GM23338 (cell line): ENCODE data around the gene VPS8. TPM values are rescaled to one million over a fixed set of nuclear protein-coding genes. Genes with fewer than 3 reads are reported as not detected.

Source experiments
- ATAC-seq: fragments of 200-7000 bp; cut with Tn5 transposase; 3 replicates; pipeline ENCODE4 v1.9.1; 2020
- DNase-seq: peaks from one replicate; pipeline ENCODE4 v3.0.0-alpha.2; 2015; ENCODE audit warnings: low spot score
- H2AFZ ChIP-seq: fragments of 200-600 bp; sonication (generic); 2 replicates; pipeline ENCODE4 v1.8.0; 2016; ENCODE audit warnings: antibody characterized with exemption, mild to moderate bottlenecking, moderate library complexity
- H3F3A ChIP-seq: fragments of 200-600 bp; sonication (generic); replicated peaks from 2 replicates; pipeline ENCODE4 v1.8.0; 2017; ENCODE audit warnings: antibody characterized with exemption, mixed run types, low read depth
- H3K27ac ChIP-seq: fragments of 200-600 bp; sonication (generic); 2 replicates; pipeline ENCODE4 v1.6.1; 2016; ENCODE audit warnings: low read depth
- H3K27me3 ChIP-seq: fragments of 200-600 bp; sonication (generic); 2 replicates; pipeline ENCODE4 v1.8.0; 2016; ENCODE audit warnings: mild to moderate bottlenecking, mixed run types, moderate library complexity; ENCODE audit not compliant: insufficient read depth
- H3K36me3 ChIP-seq: fragments of 200-600 bp; sonication (generic); 2 replicates; pipeline ENCODE4 v1.8.0; 2016; ENCODE audit warnings: mild to moderate bottlenecking; ENCODE audit not compliant: insufficient read depth
- H3K4me1 ChIP-seq: fragments of 200-600 bp; sonication (generic); 2 replicates; pipeline ENCODE4 v1.8.0; 2016; ENCODE audit warnings: mild to moderate bottlenecking, moderate library complexity; ENCODE audit not compliant: insufficient read depth
- H3K4me2 ChIP-seq: fragments of 200-600 bp; sonication (generic); 2 replicates; pipeline ENCODE4 v1.7.1; 2017; ENCODE audit warnings: mixed run types
- H3K4me3 ChIP-seq: fragments of 200-600 bp; sonication (generic); 2 replicates; pipeline ENCODE4 v1.6.1; 2016; ENCODE audit warnings: mixed run types
- H3K79me2 ChIP-seq: fragments of 200-600 bp; sonication (generic); replicated peaks from 2 replicates; pipeline ENCODE4 v1.8.0; 2017; ENCODE audit warnings: mild to moderate bottlenecking; ENCODE audit not compliant: insufficient read depth
- H3K9me2 ChIP-seq: fragments of 200-600 bp; sonication (generic); 2 replicates; pipeline ENCODE4 v1.8.0; 2017; ENCODE audit not compliant: insufficient read depth
- H4K20me1 ChIP-seq: fragments of 200-600 bp; sonication (generic); replicated peaks from 2 replicates; pipeline ENCODE4 v1.8.0; 2017; ENCODE audit warnings: mild to moderate bottlenecking; ENCODE audit not compliant: insufficient read depth
- H3K27ac Mint-ChIP-seq: 2 replicates; pipeline ENCODE4 v1.8.0; 2020; ENCODE audit warnings: inconsistent platforms, mild to moderate bottlenecking, moderate library complexity, mixed read lengths
- H3K27me3 Mint-ChIP-seq: 3 replicates; pipeline ENCODE4 v1.8.0; 2022; ENCODE audit warnings: low read depth, mild to moderate bottlenecking, moderate library complexity, mixed read lengths, inconsistent platforms; ENCODE audit not compliant: insufficient read depth, poor library complexity
- H3K36me3 Mint-ChIP-seq: 3 replicates; pipeline ENCODE4 v1.8.0; 2021; ENCODE audit warnings: low read depth, mild to moderate bottlenecking, inconsistent platforms, moderate library complexity, mixed read lengths
- H3K4me1 Mint-ChIP-seq: 3 replicates; pipeline ENCODE4 v1.8.0; 2020; ENCODE audit warnings: mild to moderate bottlenecking, inconsistent platforms, mixed read lengths
- H3K4me3 Mint-ChIP-seq: 3 replicates; pipeline ENCODE4 v1.8.0; 2021; ENCODE audit warnings: moderate library complexity, mild to moderate bottlenecking, inconsistent platforms, mixed read lengths
- H3K9me3 Mint-ChIP-seq: 3 replicates; pipeline ENCODE4 v1.8.0; 2020; ENCODE audit warnings: moderate library complexity, mild to moderate bottlenecking, inconsistent platforms, mixed read lengths
- CREB1 ChIP-seq: fragments of 250-450 bp; sonication (Bioruptor Pico); IDR thresholded peaks from 2 replicates; pipeline ENCODE4 v1.5.0; 2020; ENCODE audit warnings: low read depth, mild to moderate bottlenecking, moderate library complexity
- EZH2 ChIP-seq: fragments of 200-600 bp; sonication (generic); IDR thresholded peaks from one replicate; pipeline ENCODE4 v1.8.0; 2017; ENCODE audit warnings: antibody characterized with exemption, mild to moderate bottlenecking, low read depth; ENCODE audit not compliant: unreplicated experiment
- EZH2phosphoT487 ChIP-seq: fragments of 200-600 bp; sonication (generic); IDR thresholded peaks from one replicate; pipeline ENCODE4 v1.8.1; 2018; ENCODE audit warnings: antibody characterized with exemption; ENCODE audit not compliant: unreplicated experiment
- POLR2AphosphoS5 ChIP-seq: IDR thresholded peaks from 2 replicates; pipeline ENCODE4 v1.6.1; 2016; ENCODE audit warnings: antibody characterized with exemption, low read depth
- ZNF114 ChIP-seq: fragments of 250-450 bp; sonication (Bioruptor Pico); IDR thresholded peaks from 2 replicates; pipeline ENCODE4 v1.5.0; 2020; ENCODE audit warnings: mild to moderate bottlenecking, moderate library complexity
- ZNF331 ChIP-seq: fragments of 250-450 bp; sonication (Bioruptor Pico); IDR thresholded peaks from 2 replicates; pipeline ENCODE4 v1.5.0; 2020; ENCODE audit warnings: low read depth, mild to moderate bottlenecking, moderate library complexity
- polyA plus RNA-seq: library from polyadenylated mRNA; unstranded; fragments of >200 nt; fragmentation: Nextera tagmentation; extraction: Ambion mirVana; gene quantifications from 2 replicates; pipeline ENCODE4 v1.2.1, GENCODE V29; 2016
- total RNA-seq: library from RNA; depleted of rRNA; stranded (reverse); fragments of >200 nt; shearing (Covaris generic); gene quantifications from 2 replicates; pipeline ENCODE4 v1.2.3, GENCODE V29; 2014
- TF ChIP-seq, protein P1 (sequence below): IDR thresholded peaks from 2 replicates; pipeline ENCODE4 v1.6.1; 2016; ENCODE audit warnings: antibody characterized with exemption
- TF ChIP-seq, protein P2 (sequence below), 2 experiments: fragments of 200-600 bp in 1 of 2; sonication (generic) in 1 of 2; conservative IDR thresholded peaks; 2 replicates each; pipeline versions ENCODE4 v1.5.1 to v1.6.1; 2016 to 2017; ENCODE audit warnings: antibody characterized with exemption in 2 of 2, low read depth in 2 of 2, mild to moderate bottlenecking in 2 of 2, moderate library complexity in 1 of 2
- TF ChIP-seq, protein P3 (sequence below): fragments of 250-450 bp; sonication (Bioruptor Pico); IDR thresholded peaks from 2 replicates; pipeline ENCODE4 v1.5.0; 2020; ENCODE audit warnings: mild to moderate bottlenecking, moderate library complexity
- TF ChIP-seq, protein P4 (sequence below): IDR thresholded peaks from one replicate; pipeline ENCODE4 v1.6.1; 2018; ENCODE audit warnings: antibody characterized with exemption; ENCODE audit not compliant: unreplicated experiment

VPS8 gene
- total and polyA plus RNA-seq, 2 experiments from 2014 or later, result 17.3 to 45.5 TPM

DNA sequence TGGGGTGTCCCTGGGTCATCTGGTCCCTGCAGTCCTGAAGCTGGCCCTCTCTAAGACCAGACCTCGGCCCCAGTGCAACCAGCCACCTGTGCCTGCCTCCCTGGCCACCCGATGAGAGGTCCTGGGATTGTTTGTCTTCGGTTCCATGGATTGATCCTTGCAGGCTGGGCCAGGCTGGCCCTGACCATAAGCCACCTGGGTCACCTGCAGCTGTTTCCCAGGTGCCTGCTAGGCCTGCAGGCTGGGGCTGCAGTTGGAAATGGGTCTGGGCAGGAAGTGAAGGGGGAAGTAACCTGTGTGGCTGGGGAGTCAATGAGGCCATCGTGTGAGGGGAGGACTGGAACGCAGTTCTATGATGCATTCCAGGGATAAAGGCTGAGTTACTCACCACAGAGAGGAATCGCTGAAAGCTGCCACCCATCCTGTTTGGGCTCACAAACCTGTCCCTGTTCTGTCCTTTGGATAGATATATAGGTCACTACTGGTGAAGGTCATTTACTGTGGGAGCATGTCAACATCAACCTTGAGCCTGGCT is 30.9 kb upstream of the VPS8 start:
- no peaks in the 10 kb centered on the region for H3K36me3 Mint-ChIP-seq
- DNase-seq (no peak), ATAC-seq (no peak)
- no peaks in the 10 kb centered on the region for H3K27me3 ChIP-seq
- H2AFZ ChIP-seq, result no peak overlapping the region
- H3K4me3 Mint-ChIP-seq, result no peak overlapping the region
- H4K20me1 ChIP-seq, result no peaks in the 10 kb centered on the region
- peaks cover 22% of the 10 kb centered on the region for H3K27me3 Mint-ChIP-seq
- H3K4me2 ChIP-seq, result no peak overlapping the region
- H3K9me2 ChIP-seq, result no peaks in the 10 kb centered on the region
- no peak overlapping the region for H3K27ac ChIP-seq
- H3F3A ChIP-seq, result no peaks in the 10 kb centered on the region
- peaks cover 17% of the 10 kb centered on the region for H3K4me1 ChIP-seq
- no peaks in the 10 kb centered on the region for H3K36me3 ChIP-seq
- H3K4me1 Mint-ChIP-seq, result peaks cover 50% of the 10 kb centered on the region
- no peak overlapping the region for H3K4me3 ChIP-seq
- H3K9me3 Mint-ChIP-seq, result no peaks in the 10 kb centered on the region
- H3K79me2 ChIP-seq, result no peaks in the 10 kb centered on the region
- no peak overlapping the region for H3K27ac Mint-ChIP-seq
- TF ChIP-seq, protein P1, sequence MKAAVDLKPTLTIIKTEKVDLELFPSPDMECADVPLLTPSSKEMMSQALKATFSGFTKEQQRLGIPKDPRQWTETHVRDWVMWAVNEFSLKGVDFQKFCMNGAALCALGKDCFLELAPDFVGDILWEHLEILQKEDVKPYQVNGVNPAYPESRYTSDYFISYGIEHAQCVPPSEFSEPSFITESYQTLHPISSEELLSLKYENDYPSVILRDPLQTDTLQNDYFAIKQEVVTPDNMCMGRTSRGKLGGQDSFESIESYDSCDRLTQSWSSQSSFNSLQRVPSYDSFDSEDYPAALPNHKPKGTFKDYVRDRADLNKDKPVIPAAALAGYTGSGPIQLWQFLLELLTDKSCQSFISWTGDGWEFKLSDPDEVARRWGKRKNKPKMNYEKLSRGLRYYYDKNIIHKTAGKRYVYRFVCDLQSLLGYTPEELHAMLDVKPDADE, result no peak
- TF ChIP-seq ZNF114 (no peak), EZH2phosphoT487 (no peak), POLR2AphosphoS5 (no peak), EZH2 (no peak), ZNF331 (CRISPR knock-in tag) (no peak), CREB1 (no peak)
- TF ChIP-seq, protein P2, sequence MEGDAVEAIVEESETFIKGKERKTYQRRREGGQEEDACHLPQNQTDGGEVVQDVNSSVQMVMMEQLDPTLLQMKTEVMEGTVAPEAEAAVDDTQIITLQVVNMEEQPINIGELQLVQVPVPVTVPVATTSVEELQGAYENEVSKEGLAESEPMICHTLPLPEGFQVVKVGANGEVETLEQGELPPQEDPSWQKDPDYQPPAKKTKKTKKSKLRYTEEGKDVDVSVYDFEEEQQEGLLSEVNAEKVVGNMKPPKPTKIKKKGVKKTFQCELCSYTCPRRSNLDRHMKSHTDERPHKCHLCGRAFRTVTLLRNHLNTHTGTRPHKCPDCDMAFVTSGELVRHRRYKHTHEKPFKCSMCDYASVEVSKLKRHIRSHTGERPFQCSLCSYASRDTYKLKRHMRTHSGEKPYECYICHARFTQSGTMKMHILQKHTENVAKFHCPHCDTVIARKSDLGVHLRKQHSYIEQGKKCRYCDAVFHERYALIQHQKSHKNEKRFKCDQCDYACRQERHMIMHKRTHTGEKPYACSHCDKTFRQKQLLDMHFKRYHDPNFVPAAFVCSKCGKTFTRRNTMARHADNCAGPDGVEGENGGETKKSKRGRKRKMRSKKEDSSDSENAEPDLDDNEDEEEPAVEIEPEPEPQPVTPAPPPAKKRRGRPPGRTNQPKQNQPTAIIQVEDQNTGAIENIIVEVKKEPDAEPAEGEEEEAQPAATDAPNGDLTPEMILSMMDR (conservative IDR thresholded peaks at IDR 0.05; ENCODE audit: low read depth in 2 of 2), result no peak
- TF ChIP-seq, protein P3, sequence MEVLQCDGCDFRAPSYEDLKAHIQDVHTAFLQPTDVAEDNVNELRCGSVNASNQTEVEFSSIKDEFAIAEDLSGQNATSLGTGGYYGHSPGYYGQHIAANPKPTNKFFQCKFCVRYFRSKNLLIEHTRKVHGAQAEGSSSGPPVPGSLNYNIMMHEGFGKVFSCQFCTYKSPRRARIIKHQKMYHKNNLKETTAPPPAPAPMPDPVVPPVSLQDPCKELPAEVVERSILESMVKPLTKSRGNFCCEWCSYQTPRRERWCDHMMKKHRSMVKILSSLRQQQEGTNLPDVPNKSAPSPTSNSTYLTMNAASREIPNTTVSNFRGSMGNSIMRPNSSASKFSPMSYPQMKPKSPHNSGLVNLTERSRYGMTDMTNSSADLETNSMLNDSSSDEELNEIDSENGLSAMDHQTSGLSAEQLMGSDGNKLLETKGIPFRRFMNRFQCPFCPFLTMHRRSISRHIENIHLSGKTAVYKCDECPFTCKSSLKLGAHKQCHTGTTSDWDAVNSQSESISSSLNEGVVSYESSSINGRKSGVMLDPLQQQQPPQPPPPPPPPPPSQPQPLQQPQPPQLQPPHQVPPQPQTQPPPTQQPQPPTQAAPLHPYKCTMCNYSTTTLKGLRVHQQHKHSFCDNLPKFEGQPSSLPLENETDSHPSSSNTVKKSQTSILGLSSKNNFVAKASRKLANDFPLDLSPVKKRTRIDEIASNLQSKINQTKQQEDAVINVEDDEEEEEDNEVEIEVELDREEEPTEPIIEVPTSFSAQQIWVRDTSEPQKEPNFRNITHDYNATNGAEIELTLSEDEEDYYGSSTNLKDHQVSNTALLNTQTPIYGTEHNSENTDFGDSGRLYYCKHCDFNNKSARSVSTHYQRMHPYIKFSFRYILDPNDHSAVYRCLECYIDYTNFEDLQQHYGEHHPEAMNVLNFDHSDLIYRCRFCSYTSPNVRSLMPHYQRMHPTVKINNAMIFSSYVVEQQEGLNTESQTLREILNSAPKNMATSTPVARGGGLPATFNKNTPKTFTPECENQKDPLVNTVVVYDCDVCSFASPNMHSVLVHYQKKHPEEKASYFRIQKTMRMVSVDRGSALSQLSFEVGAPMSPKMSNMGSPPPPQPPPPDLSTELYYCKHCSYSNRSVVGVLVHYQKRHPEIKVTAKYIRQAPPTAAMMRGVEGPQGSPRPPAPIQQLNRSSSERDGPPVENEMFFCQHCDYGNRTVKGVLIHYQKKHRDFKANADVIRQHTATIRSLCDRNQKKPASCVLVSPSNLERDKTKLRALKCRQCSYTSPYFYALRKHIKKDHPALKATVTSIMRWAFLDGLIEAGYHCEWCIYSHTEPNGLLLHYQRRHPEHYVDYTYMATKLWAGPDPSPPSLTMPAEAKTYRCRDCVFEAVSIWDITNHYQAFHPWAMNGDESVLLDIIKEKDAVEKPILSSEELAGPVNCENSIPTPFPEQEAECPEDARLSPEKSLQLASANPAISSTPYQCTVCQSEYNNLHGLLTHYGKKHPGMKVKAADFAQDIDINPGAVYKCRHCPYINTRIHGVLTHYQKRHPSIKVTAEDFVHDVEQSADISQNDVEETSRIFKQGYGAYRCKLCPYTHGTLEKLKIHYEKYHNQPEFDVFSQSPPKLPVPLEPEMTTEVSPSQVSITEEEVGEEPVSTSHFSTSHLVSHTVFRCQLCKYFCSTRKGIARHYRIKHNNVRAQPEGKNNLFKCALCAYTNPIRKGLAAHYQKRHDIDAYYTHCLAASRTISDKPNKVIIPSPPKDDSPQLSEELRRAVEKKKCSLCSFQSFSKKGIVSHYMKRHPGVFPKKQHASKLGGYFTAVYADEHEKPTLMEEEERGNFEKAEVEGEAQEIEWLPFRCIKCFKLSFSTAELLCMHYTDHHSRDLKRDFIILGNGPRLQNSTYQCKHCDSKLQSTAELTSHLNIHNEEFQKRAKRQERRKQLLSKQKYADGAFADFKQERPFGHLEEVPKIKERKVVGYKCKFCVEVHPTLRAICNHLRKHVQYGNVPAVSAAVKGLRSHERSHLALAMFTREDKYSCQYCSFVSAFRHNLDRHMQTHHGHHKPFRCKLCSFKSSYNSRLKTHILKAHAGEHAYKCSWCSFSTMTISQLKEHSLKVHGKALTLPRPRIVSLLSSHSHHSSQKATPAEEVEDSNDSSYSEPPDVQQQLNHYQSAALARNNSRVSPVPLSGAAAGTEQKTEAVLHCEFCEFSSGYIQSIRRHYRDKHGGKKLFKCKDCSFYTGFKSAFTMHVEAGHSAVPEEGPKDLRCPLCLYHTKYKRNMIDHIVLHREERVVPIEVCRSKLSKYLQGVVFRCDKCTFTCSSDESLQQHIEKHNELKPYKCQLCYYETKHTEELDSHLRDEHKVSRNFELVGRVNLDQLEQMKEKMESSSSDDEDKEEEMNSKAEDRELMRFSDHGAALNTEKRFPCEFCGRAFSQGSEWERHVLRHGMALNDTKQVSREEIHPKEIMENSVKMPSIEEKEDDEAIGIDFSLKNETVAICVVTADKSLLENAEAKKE (CRISPR knock-in tag), result no peak
- TF ChIP-seq, protein P4, sequence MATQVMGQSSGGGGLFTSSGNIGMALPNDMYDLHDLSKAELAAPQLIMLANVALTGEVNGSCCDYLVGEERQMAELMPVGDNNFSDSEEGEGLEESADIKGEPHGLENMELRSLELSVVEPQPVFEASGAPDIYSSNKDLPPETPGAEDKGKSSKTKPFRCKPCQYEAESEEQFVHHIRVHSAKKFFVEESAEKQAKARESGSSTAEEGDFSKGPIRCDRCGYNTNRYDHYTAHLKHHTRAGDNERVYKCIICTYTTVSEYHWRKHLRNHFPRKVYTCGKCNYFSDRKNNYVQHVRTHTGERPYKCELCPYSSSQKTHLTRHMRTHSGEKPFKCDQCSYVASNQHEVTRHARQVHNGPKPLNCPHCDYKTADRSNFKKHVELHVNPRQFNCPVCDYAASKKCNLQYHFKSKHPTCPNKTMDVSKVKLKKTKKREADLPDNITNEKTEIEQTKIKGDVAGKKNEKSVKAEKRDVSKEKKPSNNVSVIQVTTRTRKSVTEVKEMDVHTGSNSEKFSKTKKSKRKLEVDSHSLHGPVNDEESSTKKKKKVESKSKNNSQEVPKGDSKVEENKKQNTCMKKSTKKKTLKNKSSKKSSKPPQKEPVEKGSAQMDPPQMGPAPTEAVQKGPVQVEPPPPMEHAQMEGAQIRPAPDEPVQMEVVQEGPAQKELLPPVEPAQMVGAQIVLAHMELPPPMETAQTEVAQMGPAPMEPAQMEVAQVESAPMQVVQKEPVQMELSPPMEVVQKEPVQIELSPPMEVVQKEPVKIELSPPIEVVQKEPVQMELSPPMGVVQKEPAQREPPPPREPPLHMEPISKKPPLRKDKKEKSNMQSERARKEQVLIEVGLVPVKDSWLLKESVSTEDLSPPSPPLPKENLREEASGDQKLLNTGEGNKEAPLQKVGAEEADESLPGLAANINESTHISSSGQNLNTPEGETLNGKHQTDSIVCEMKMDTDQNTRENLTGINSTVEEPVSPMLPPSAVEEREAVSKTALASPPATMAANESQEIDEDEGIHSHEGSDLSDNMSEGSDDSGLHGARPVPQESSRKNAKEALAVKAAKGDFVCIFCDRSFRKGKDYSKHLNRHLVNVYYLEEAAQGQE, result no peak
